GM23338 (cell line): Measurements from ENCODE around the gene R3HDML. TPM values are rescaled to one million over a fixed set of nuclear protein-coding genes. Genes with fewer than 3 reads are reported as not detected.

Experiments used
- CREB1 ChIP-seq: fragments of 250-450 bp; sonication (Bioruptor Pico); IDR thresholded peaks from 2 replicates; pipeline ENCODE4 v1.5.0; 2020; ENCODE audit warnings: low read depth, mild to moderate bottlenecking, moderate library complexity
- EZH2phosphoT487 ChIP-seq: fragments of 200-600 bp; sonication (generic); IDR thresholded peaks from one replicate; pipeline ENCODE4 v1.8.1; 2018; ENCODE audit warnings: antibody characterized with exemption; ENCODE audit not compliant: unreplicated experiment
- ZNF114 ChIP-seq: fragments of 250-450 bp; sonication (Bioruptor Pico); IDR thresholded peaks from 2 replicates; pipeline ENCODE4 v1.5.0; 2020; ENCODE audit warnings: mild to moderate bottlenecking, moderate library complexity
- ZNF331 ChIP-seq: fragments of 250-450 bp; sonication (Bioruptor Pico); IDR thresholded peaks from 2 replicates; pipeline ENCODE4 v1.5.0; 2020; ENCODE audit warnings: low read depth, mild to moderate bottlenecking, moderate library complexity
- polyA plus RNA-seq: library from polyadenylated mRNA; unstranded; fragments of >200 nt; fragmentation: Nextera tagmentation; extraction: Ambion mirVana; gene quantifications from 2 replicates; pipeline ENCODE4 v1.2.1, GENCODE V29; 2016
- total RNA-seq: library from RNA; depleted of rRNA; stranded (reverse); fragments of >200 nt; shearing (Covaris generic); gene quantifications from 2 replicates; pipeline ENCODE4 v1.2.3, GENCODE V29; 2014
- TF ChIP-seq, protein P1 (sequence below): fragments of 250-450 bp; sonication (Bioruptor Pico); IDR thresholded peaks from 2 replicates; pipeline ENCODE4 v1.5.0; 2020; ENCODE audit warnings: mild to moderate bottlenecking, moderate library complexity
- TF ChIP-seq, protein P2 (sequence below): IDR thresholded peaks from one replicate; pipeline ENCODE4 v1.6.1; 2018; ENCODE audit warnings: antibody characterized with exemption; ENCODE audit not compliant: unreplicated experiment

R3HDML gene
- total and polyA plus RNA-seq, 2 experiments from 2014 or later = not detected

DNA sequence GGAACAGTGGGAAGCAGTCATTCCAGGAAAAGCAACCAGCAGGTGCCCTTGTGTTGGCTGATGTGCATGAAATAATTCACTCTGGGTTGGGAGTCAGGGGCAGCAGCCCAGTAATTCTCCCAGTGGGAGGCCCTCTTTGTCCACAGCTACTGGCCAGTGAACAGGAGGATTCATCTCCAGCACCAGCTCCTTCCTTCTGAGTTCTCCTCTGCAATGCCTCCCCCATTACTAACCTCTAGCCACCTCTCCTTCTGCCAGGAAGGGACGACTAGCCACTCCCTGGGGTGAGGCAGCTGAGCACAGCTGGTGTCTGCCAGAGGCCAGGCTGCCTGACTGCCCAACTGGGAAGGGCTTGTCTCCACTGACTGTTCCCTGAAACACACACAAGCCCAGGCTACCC is 12.5 kb upstream of the R3HDML start (continued):
- TF ChIP-seq, protein P1, sequence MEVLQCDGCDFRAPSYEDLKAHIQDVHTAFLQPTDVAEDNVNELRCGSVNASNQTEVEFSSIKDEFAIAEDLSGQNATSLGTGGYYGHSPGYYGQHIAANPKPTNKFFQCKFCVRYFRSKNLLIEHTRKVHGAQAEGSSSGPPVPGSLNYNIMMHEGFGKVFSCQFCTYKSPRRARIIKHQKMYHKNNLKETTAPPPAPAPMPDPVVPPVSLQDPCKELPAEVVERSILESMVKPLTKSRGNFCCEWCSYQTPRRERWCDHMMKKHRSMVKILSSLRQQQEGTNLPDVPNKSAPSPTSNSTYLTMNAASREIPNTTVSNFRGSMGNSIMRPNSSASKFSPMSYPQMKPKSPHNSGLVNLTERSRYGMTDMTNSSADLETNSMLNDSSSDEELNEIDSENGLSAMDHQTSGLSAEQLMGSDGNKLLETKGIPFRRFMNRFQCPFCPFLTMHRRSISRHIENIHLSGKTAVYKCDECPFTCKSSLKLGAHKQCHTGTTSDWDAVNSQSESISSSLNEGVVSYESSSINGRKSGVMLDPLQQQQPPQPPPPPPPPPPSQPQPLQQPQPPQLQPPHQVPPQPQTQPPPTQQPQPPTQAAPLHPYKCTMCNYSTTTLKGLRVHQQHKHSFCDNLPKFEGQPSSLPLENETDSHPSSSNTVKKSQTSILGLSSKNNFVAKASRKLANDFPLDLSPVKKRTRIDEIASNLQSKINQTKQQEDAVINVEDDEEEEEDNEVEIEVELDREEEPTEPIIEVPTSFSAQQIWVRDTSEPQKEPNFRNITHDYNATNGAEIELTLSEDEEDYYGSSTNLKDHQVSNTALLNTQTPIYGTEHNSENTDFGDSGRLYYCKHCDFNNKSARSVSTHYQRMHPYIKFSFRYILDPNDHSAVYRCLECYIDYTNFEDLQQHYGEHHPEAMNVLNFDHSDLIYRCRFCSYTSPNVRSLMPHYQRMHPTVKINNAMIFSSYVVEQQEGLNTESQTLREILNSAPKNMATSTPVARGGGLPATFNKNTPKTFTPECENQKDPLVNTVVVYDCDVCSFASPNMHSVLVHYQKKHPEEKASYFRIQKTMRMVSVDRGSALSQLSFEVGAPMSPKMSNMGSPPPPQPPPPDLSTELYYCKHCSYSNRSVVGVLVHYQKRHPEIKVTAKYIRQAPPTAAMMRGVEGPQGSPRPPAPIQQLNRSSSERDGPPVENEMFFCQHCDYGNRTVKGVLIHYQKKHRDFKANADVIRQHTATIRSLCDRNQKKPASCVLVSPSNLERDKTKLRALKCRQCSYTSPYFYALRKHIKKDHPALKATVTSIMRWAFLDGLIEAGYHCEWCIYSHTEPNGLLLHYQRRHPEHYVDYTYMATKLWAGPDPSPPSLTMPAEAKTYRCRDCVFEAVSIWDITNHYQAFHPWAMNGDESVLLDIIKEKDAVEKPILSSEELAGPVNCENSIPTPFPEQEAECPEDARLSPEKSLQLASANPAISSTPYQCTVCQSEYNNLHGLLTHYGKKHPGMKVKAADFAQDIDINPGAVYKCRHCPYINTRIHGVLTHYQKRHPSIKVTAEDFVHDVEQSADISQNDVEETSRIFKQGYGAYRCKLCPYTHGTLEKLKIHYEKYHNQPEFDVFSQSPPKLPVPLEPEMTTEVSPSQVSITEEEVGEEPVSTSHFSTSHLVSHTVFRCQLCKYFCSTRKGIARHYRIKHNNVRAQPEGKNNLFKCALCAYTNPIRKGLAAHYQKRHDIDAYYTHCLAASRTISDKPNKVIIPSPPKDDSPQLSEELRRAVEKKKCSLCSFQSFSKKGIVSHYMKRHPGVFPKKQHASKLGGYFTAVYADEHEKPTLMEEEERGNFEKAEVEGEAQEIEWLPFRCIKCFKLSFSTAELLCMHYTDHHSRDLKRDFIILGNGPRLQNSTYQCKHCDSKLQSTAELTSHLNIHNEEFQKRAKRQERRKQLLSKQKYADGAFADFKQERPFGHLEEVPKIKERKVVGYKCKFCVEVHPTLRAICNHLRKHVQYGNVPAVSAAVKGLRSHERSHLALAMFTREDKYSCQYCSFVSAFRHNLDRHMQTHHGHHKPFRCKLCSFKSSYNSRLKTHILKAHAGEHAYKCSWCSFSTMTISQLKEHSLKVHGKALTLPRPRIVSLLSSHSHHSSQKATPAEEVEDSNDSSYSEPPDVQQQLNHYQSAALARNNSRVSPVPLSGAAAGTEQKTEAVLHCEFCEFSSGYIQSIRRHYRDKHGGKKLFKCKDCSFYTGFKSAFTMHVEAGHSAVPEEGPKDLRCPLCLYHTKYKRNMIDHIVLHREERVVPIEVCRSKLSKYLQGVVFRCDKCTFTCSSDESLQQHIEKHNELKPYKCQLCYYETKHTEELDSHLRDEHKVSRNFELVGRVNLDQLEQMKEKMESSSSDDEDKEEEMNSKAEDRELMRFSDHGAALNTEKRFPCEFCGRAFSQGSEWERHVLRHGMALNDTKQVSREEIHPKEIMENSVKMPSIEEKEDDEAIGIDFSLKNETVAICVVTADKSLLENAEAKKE (CRISPR knock-in tag) = no peak
- TF ChIP-seq ZNF331 (no peak), CREB1 (CRISPR knock-in tag) (no peak), EZH2phosphoT487 (no peak), ZNF114 (CRISPR knock-in tag) (no peak)
- TF ChIP-seq, protein P2, sequence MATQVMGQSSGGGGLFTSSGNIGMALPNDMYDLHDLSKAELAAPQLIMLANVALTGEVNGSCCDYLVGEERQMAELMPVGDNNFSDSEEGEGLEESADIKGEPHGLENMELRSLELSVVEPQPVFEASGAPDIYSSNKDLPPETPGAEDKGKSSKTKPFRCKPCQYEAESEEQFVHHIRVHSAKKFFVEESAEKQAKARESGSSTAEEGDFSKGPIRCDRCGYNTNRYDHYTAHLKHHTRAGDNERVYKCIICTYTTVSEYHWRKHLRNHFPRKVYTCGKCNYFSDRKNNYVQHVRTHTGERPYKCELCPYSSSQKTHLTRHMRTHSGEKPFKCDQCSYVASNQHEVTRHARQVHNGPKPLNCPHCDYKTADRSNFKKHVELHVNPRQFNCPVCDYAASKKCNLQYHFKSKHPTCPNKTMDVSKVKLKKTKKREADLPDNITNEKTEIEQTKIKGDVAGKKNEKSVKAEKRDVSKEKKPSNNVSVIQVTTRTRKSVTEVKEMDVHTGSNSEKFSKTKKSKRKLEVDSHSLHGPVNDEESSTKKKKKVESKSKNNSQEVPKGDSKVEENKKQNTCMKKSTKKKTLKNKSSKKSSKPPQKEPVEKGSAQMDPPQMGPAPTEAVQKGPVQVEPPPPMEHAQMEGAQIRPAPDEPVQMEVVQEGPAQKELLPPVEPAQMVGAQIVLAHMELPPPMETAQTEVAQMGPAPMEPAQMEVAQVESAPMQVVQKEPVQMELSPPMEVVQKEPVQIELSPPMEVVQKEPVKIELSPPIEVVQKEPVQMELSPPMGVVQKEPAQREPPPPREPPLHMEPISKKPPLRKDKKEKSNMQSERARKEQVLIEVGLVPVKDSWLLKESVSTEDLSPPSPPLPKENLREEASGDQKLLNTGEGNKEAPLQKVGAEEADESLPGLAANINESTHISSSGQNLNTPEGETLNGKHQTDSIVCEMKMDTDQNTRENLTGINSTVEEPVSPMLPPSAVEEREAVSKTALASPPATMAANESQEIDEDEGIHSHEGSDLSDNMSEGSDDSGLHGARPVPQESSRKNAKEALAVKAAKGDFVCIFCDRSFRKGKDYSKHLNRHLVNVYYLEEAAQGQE = no peak
